Keratinocyte (primary cell): ENCODE results near the gene PIP4P1.

Experiments
- EZH2 ChIP-seq: IDR thresholded peaks from one replicate; pipeline ENCODE4 v1.6.1; 2012; ENCODE audit warnings: inconsistent platforms, mild to moderate bottlenecking, low read length, moderate library complexity
- TF ChIP-seq, protein P1 (sequence below), 3 experiments: IDR thresholded peaks in 1 of 3; conservative IDR thresholded peaks in 1 of 3; optimal IDR thresholded peaks in 1 of 3; 2 replicates in 2 of 3; 3 replicates in 1 of 3; pipeline versions ENCODE3 to v1.5.1; 2011; ENCODE audit warnings: low read length in 3 of 3, mild to moderate bottlenecking in 3 of 3, moderate library complexity in 2 of 3, control low read depth in 1 of 3, inconsistent platforms in 1 of 3; ENCODE audit not compliant: insufficient read depth in 2 of 3; ENCODE audit errors: extremely low read depth in 1 of 3

DNA sequence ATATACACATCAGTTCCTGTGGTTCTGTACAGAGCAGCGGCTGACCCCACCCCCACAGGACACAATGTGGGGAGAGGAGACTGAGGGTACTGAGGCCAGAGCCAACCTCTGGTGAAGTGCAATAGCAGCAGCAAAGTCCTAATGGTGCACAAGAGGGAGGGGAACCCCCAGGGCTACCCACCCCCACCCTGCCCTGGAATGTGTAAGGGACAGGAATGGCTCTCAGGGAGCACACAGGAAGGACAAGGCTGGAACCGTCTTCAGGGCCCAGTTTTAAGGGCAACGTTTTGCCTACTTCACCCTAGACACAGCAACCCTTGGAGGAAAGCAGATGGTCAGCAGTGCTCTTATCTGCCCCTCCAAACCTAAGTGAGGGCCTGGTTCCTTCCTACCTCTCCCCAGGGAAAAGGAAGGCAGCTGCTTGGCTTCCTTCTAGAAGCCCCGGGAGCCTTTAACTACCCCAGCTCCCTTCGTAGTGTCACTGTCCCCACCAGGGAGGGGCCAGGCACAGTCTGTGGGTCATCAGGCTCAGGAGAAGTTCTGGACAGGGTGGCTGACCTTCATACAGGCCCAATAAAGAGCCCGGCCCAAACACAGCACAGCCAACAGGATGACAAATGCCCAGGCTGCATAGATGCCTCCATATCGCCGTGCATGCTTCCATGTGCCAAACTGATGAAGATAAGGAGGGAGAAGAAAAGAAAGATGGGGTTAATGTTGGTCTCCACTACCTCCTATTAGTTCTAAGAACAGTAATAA, 3.0 kb downstream of the PIP4P1 start:
- TF ChIP-seq, protein P1, sequence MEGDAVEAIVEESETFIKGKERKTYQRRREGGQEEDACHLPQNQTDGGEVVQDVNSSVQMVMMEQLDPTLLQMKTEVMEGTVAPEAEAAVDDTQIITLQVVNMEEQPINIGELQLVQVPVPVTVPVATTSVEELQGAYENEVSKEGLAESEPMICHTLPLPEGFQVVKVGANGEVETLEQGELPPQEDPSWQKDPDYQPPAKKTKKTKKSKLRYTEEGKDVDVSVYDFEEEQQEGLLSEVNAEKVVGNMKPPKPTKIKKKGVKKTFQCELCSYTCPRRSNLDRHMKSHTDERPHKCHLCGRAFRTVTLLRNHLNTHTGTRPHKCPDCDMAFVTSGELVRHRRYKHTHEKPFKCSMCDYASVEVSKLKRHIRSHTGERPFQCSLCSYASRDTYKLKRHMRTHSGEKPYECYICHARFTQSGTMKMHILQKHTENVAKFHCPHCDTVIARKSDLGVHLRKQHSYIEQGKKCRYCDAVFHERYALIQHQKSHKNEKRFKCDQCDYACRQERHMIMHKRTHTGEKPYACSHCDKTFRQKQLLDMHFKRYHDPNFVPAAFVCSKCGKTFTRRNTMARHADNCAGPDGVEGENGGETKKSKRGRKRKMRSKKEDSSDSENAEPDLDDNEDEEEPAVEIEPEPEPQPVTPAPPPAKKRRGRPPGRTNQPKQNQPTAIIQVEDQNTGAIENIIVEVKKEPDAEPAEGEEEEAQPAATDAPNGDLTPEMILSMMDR (optimal IDR thresholded peaks at IDR 0.05 in 1 of 3, IDR thresholded peaks at IDR 0.05 in 1 of 3, conservative IDR thresholded peaks at IDR 0.05 in 1 of 3; ENCODE audit: extremely low read depth in 1 of 3, insufficient read depth in 2 of 3, low read length in 3 of 3) = no peak
- TF ChIP-seq EZH2 = no peak
